Cardiac muscle cell (in vitro differentiated cells and primary cell): Measurements from ENCODE around the gene SLC22A3. TPM values are rescaled to one million over a fixed set of nuclear protein-coding genes. Genes with fewer than 3 reads are reported as not detected.
A peak's percentile ranks its signal among the peaks of the same experiment; 100 is the strongest.
"Not testable (repeated sequence)": the region's sequence is repeated elsewhere in the genome, so short reads cannot be mapped to it uniquely, and the experiment has no call there.

Experiments used
- DNase-seq, 2 donors: peaks; one replicate each; pipeline versions ENCODE4 v3.0.0 to v3.0.0-alpha.2; 2010 to 2017; ENCODE audit warnings: low read depth in 1 of 2, low spot score in 1 of 2
- H3K27ac ChIP-seq: fragments of 200-600 bp; sonication (generic); 2 replicates; pipeline ENCODE4 v1.5.1; 2016
- H3K27me3 ChIP-seq: fragments of 200-600 bp; sonication (generic); 2 replicates; pipeline ENCODE4 v1.6.0; 2016; ENCODE audit warnings: control low read depth
- H3K36me3 ChIP-seq: fragments of 200-600 bp; sonication (generic); 2 replicates; pipeline ENCODE4 v1.5.1; 2016; ENCODE audit warnings: control low read depth
- H3K4me1 ChIP-seq: fragments of 200-600 bp; sonication (generic); 2 replicates; pipeline ENCODE4 v1.8.1; 2017; ENCODE audit warnings: low read depth, mild to moderate bottlenecking, mixed run types
- H3K4me3 ChIP-seq: fragments of 200-600 bp; sonication (generic); 2 replicates; pipeline ENCODE4 v1.5.1; 2016; ENCODE audit warnings: mild to moderate bottlenecking
- H3K9me3 ChIP-seq: fragments of 200-600 bp; sonication (generic); 2 replicates; pipeline ENCODE4 v1.5.1; 2017; ENCODE audit warnings: low read depth, mild to moderate bottlenecking, control low read depth
- polyA plus RNA-seq: library from polyadenylated mRNA; unstranded; fragments of >200 nt; fragmentation: Nextera tagmentation; extraction: Ambion mirVana; gene quantifications from 2 replicates; pipeline ENCODE4 v1.2.1, GENCODE V29; 2016
- total RNA-seq: library from RNA; depleted of rRNA; stranded (reverse); fragments of >200 nt; gene quantifications from 2 replicates; pipeline ENCODE4 v1.2.3, GENCODE V29; 2016
- TF ChIP-seq, protein P1 (sequence below): IDR thresholded peaks from 2 replicates; pipeline ENCODE4 v1.5.1; 2012; ENCODE audit warnings: low read depth, mild to moderate bottlenecking, low read length

SLC22A3 gene, protein sequence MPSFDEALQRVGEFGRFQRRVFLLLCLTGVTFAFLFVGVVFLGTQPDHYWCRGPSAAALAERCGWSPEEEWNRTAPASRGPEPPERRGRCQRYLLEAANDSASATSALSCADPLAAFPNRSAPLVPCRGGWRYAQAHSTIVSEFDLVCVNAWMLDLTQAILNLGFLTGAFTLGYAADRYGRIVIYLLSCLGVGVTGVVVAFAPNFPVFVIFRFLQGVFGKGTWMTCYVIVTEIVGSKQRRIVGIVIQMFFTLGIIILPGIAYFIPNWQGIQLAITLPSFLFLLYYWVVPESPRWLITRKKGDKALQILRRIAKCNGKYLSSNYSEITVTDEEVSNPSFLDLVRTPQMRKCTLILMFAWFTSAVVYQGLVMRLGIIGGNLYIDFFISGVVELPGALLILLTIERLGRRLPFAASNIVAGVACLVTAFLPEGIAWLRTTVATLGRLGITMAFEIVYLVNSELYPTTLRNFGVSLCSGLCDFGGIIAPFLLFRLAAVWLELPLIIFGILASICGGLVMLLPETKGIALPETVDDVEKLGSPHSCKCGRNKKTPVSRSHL
- total RNA-seq, result 0.74 TPM in 1 of 2 replicates, not detected in the other
- polyA plus RNA-seq, result not detected in 2 replicates

DNA sequence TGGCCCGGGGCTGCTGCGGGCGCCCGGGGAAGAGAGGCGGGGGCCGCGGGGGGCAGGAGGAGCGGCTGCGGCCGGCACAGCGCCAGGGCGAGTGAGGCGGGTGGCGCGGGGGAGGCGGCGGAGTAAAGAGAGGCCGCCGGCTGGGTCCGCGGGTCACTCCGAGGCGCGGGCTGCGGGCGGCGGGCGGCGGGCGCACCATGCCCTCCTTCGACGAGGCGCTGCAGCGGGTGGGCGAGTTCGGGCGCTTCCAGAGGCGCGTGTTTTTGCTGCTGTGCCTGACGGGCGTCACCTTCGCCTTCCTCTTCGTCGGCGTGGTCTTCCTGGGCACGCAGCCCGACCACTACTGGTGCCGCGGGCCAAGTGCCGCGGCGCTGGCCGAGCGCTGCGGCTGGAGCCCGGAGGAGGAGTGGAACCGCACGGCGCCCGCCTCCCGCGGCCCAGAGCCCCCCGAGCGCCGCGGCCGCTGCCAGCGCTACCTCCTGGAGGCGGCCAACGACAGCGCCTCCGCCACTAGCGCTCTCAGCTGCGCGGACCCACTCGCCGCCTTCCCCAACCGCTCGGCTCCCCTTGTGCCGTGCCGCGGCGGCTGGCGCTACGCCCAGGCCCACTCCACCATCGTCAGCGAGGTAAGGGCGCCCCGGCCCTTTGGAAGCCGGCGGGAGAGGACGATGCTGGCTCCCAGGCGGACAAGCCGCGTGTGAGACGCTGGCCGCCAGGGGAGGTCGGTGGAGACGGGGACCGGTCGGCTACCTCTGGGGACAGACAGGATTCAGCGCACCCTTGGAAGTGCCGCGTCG, at the start of gene SLC22A3:
Gene SLC22A3 (plus strand): TSS at position 156 of the 797 bp plus-strand sequence. CDS start 42 bp downstream, at position 198.
- Histone ChIP-seq H3K4me3 (peak within 1 kb of the TSS; percentile 38), H3K27me3 (peaks cover 57% of the 10 kb centered on the region), H3K36me3 (no peaks in the 10 kb centered on the region), H3K9me3 (no peaks in the 10 kb centered on the region), H3K27ac (no peak within 1 kb of the TSS), H3K4me1 (no peaks in the 10 kb centered on the region)
- TF ChIP-seq, protein P1, sequence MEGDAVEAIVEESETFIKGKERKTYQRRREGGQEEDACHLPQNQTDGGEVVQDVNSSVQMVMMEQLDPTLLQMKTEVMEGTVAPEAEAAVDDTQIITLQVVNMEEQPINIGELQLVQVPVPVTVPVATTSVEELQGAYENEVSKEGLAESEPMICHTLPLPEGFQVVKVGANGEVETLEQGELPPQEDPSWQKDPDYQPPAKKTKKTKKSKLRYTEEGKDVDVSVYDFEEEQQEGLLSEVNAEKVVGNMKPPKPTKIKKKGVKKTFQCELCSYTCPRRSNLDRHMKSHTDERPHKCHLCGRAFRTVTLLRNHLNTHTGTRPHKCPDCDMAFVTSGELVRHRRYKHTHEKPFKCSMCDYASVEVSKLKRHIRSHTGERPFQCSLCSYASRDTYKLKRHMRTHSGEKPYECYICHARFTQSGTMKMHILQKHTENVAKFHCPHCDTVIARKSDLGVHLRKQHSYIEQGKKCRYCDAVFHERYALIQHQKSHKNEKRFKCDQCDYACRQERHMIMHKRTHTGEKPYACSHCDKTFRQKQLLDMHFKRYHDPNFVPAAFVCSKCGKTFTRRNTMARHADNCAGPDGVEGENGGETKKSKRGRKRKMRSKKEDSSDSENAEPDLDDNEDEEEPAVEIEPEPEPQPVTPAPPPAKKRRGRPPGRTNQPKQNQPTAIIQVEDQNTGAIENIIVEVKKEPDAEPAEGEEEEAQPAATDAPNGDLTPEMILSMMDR, result peak; percentile 14
- DNase-seq, result peak; percentile 51 to 61

DNA sequence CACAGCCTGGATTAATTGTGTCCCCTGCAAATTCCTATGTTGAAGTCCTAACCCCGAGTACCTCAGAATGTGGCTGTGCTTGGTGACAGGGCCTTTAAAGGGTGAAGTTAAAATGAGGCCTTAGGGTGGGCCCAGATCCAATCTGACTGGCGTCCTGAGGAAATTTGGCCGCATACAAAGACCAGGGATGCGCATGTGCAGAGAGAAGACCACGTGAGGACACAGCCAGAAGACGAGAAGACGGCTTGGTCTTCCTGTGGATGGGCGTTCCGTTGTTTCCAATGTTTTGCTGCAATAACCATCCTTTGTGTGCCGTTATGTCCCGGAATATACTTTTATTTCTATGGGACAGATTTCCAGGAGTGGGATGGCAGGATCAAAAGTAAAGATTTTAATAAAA, 48.6 kb upstream of the SLC22A3 start:
- no peak overlapping the region for H3K27ac ChIP-seq
- no peak for DNase-seq
- H3K27me3 ChIP-seq, result no peaks in the 10 kb centered on the region
- TF ChIP-seq, protein P1, result no peak
- H3K36me3 ChIP-seq, result no peaks in the 10 kb centered on the region
- H3K4me3 ChIP-seq, result no peak overlapping the region
- H3K9me3 ChIP-seq, result no peaks in the 10 kb centered on the region
- H3K4me1 ChIP-seq, result no peaks in the 10 kb centered on the region

DNA sequence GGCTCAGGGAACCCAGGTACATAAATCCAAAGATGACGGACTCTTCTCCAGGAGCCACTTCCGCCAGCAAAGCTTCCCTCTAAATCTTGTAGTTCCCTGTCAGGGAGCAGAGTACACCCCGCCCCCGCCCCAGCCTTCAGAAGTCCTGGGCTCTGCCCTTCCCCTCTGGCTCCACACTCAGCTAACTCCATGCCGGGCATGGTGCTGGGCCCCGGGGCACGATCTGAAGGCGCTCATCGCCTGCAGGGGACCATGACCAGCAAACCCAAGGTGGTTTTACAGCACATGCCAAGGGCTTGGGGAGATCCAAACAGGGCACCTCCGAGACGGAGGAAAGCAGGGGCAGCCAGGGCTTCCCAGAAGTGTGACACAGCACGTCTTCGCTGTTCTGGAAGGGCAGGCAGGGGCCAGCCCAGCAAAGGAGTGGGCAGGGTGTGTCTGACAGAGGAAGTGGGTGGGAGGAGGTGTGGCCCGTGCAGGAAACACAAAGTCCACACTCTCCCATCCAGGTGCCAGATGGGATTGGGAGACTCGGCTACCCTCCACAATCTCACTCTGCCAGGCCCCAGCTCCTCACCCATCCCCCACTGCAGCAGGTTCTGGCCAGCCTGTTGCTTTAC, 48.0 kb upstream of the SLC22A3 start:
- DNase-seq, result peak in 1 of 2 donors; percentile 1
- TF ChIP-seq, protein P1, result no peak
- Histone ChIP-seq H3K9me3 (no peaks in the 10 kb centered on the region), H3K36me3 (no peaks in the 10 kb centered on the region), H3K27me3 (no peaks in the 10 kb centered on the region), H3K27ac (no peak overlapping the region), H3K4me3 (no peak overlapping the region), H3K4me1 (no peaks in the 10 kb centered on the region)

DNA sequence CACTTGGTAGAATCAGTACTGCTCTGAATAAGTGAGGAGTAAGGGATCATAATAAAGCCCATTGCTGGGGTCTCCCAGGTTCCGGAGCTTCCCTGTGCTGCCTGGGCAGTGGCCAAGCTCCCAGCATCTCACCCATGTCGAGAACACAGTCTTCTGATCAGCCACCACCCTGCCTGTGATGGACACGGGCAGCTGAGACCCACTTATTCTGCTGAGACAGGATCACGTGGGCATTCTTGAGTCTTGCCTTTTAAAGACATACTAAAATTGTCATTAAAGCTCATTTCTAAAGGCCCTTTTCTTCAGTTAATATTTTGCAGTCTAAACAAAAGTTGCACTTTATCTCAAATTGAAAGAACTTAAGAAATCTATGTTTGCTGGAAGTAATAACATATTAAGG, 46.8 kb upstream of the SLC22A3 start:
- no peak overlapping the region for H3K27ac ChIP-seq
- H3K9me3 ChIP-seq, result no peaks in the 10 kb centered on the region
- no peaks in the 10 kb centered on the region for H3K4me1 ChIP-seq
- H3K36me3 ChIP-seq, result no peaks in the 10 kb centered on the region
- DNase-seq, result no peak
- H3K4me3 ChIP-seq, result no peak overlapping the region
- TF ChIP-seq, protein P1, result no peak
- H3K27me3 ChIP-seq, result no peaks in the 10 kb centered on the region

DNA sequence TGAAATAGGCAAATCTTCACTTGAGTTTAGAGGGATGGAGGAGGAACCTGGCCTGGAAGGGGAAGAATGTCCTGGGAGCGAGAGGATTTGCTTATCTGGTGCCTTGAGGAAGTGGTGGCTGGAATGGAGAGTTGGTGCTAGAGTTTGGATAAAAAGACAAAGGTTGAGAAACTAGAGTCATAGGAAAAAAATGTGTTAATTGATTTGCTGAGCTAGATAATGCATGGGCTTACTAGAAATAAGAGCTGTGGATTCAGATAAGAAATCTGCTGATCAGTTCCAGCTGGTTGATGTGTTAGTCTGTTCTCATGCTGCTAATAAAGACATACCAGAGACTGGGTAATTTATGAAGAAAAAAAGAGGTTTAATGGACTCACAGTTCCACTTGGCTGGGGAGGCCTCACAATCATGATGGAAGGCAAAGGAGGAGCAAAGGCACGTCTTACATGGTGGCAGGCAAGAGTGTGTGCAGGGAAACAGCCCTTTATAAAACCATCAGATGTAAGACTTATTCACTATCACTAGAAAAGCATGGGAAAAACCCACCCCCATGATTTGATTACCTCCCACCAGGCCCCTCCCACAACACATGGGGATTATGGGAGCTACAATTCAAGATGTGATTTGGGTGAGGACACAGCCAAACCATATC, 45.6 kb upstream of the SLC22A3 start:
- H3K27ac ChIP-seq, result peak overlapping the region; percentile 5
- H3K4me3 ChIP-seq, H3K4me1 ChIP-seq, H3K36me3 ChIP-seq, H3K9me3 ChIP-seq, H3K27me3 ChIP-seq: not testable (repeated sequence)
- DNase-seq, result peak in 1 of 2 donors; percentile 57
